H1 (cell line): Measurements from ENCODE around the gene CCDC86. TPM values are rescaled to one million over a fixed set of nuclear protein-coding genes. Genes with fewer than 3 reads are reported as not detected.
A peak's percentile ranks its signal among the peaks of the same experiment; 100 is the strongest.

Experiments used
- POLR2AphosphoS5 ChIP-seq: IDR thresholded peaks from 2 replicates; pipeline ENCODE4 v1.6.1; 2011; ENCODE audit warnings: low read depth, low read length
- polyA plus RNA-seq, 7 experiments: library from polyadenylated mRNA; depleted of rRNA in 3 of 7; stranded (reverse) in 5 of 7; unstranded in 2 of 7; fragments of >200 nt in 5 of 7; fragments of 200-250 nt in 2 of 7; gene quantifications; 1 replicate in 5 of 7; 2 replicates in 1 of 7; 4 replicates in 1 of 7; pipeline versions ENCODE4 v1.2.1 to v1.2.3, GENCODE V29; 2011 to 2013; ENCODE audit warnings: missing spikeins in 2 of 7, mixed read lengths in 2 of 7
- total RNA-seq: library from RNA; stranded (reverse); fragmentation: NEBNext Ultra II Directional; extraction: Animal tissue kit (Norgen Biotek cat#: 25700); gene quantifications from 2 replicates; pipeline ENCODE4 v1.2.1, GENCODE V29; 2021
- TF ChIP-seq, protein P1 (sequence below): fragments of 300-600 bp; sonication (generic); IDR thresholded peaks from 2 replicates; pipeline ENCODE4 v1.7.1; 2012; ENCODE audit warnings: low read length, moderate library complexity, mild to moderate bottlenecking, inconsistent platforms; ENCODE audit not compliant: insufficient replicate concordance

Gene CCDC86
- total and polyA plus RNA-seq, 2 of the 8 experiments (the other 6 are each of a cell fraction or from before 2014, with no cell fraction given), result 37.7 to 76.4 TPM

DNA sequence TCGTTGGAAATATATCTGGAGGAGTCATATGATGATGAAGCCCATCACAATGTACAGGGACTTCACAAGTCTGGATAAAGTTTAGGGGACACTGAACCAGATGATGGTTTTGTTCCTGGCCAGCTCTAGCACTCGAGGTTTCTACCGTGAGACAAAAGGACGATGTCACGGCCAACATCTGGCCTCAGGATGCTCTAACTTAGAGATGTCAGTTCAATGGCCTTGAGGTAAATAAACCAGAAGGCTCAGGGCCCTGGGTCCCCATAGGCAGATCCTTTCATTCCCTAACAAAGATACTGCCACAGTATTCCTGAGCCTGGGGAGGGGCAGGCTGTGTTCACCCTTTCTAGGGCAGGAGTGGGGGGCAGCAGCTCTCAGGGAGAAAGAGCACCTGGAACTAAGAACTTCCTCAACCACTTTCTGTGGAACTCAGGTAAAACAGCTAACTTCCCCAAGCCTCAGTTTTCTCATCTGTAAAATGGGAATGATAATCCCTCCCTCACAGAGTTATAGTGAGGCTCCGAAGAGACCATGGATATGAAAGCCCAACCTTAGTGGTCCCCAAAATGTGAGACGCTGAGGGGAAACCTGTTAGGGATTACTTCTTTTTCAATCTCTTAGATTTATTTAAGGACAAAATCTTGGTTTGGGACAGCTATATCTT is 38.5 kb upstream of the CCDC86 start (continued):
- TF ChIP-seq, protein P1, sequence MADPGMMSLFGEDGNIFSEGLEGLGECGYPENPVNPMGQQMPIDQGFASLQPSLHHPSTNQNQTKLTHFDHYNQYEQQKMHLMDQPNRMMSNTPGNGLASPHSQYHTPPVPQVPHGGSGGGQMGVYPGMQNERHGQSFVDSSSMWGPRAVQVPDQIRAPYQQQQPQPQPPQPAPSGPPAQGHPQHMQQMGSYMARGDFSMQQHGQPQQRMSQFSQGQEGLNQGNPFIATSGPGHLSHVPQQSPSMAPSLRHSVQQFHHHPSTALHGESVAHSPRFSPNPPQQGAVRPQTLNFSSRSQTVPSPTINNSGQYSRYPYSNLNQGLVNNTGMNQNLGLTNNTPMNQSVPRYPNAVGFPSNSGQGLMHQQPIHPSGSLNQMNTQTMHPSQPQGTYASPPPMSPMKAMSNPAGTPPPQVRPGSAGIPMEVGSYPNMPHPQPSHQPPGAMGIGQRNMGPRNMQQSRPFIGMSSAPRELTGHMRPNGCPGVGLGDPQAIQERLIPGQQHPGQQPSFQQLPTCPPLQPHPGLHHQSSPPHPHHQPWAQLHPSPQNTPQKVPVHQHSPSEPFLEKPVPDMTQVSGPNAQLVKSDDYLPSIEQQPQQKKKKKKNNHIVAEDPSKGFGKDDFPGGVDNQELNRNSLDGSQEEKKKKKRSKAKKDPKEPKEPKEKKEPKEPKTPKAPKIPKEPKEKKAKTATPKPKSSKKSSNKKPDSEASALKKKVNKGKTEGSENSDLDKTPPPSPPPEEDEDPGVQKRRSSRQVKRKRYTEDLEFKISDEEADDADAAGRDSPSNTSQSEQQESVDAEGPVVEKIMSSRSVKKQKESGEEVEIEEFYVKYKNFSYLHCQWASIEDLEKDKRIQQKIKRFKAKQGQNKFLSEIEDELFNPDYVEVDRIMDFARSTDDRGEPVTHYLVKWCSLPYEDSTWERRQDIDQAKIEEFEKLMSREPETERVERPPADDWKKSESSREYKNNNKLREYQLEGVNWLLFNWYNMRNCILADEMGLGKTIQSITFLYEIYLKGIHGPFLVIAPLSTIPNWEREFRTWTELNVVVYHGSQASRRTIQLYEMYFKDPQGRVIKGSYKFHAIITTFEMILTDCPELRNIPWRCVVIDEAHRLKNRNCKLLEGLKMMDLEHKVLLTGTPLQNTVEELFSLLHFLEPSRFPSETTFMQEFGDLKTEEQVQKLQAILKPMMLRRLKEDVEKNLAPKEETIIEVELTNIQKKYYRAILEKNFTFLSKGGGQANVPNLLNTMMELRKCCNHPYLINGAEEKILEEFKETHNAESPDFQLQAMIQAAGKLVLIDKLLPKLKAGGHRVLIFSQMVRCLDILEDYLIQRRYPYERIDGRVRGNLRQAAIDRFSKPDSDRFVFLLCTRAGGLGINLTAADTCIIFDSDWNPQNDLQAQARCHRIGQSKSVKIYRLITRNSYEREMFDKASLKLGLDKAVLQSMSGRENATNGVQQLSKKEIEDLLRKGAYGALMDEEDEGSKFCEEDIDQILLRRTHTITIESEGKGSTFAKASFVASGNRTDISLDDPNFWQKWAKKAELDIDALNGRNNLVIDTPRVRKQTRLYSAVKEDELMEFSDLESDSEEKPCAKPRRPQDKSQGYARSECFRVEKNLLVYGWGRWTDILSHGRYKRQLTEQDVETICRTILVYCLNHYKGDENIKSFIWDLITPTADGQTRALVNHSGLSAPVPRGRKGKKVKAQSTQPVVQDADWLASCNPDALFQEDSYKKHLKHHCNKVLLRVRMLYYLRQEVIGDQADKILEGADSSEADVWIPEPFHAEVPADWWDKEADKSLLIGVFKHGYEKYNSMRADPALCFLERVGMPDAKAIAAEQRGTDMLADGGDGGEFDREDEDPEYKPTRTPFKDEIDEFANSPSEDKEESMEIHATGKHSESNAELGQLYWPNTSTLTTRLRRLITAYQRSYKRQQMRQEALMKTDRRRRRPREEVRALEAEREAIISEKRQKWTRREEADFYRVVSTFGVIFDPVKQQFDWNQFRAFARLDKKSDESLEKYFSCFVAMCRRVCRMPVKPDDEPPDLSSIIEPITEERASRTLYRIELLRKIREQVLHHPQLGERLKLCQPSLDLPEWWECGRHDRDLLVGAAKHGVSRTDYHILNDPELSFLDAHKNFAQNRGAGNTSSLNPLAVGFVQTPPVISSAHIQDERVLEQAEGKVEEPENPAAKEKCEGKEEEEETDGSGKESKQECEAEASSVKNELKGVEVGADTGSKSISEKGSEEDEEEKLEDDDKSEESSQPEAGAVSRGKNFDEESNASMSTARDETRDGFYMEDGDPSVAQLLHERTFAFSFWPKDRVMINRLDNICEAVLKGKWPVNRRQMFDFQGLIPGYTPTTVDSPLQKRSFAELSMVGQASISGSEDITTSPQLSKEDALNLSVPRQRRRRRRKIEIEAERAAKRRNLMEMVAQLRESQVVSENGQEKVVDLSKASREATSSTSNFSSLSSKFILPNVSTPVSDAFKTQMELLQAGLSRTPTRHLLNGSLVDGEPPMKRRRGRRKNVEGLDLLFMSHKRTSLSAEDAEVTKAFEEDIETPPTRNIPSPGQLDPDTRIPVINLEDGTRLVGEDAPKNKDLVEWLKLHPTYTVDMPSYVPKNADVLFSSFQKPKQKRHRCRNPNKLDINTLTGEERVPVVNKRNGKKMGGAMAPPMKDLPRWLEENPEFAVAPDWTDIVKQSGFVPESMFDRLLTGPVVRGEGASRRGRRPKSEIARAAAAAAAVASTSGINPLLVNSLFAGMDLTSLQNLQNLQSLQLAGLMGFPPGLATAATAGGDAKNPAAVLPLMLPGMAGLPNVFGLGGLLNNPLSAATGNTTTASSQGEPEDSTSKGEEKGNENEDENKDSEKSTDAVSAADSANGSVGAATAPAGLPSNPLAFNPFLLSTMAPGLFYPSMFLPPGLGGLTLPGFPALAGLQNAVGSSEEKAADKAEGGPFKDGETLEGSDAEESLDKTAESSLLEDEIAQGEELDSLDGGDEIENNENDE, result no peak
- peak; percentile 48; the same call in 1 of the 2 replicates for TF ChIP-seq POLR2AphosphoS5
- TF ChIP-seq, all 59 proteins: peak for 2
